Stimulated activated CD8-positive, alpha-beta memory T cell treated with anti-CD3 and anti-CD28 coated beads, Interleukin-4, amount 100 ng/mL, for 24 hours (primary cell): Measurements from ENCODE around the gene EEF2.

Experiments used
- DNase-seq: peaks from one replicate; pipeline ENCODE4 v3.0.0-alpha.2; 2020; ENCODE audit warnings: low read depth

The EEF2 gene

DNA sequence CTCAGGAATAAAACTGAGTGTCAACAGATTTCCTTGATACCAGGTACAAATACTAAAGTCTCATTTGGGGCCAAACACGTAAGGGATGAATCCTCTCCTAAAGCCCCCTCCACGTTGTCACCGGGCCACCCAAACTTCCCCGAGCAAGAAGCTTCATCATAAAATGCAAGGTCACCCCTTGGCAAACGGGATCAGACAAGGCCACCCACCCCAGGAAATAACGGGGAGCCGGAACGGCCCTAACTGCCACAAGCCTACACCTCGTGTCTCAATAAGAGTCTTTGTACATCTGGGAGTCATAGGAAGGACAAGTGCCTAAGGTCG lies 717 bp downstream of the EEF2 start:
- DNase-seq = no peak

DNA sequence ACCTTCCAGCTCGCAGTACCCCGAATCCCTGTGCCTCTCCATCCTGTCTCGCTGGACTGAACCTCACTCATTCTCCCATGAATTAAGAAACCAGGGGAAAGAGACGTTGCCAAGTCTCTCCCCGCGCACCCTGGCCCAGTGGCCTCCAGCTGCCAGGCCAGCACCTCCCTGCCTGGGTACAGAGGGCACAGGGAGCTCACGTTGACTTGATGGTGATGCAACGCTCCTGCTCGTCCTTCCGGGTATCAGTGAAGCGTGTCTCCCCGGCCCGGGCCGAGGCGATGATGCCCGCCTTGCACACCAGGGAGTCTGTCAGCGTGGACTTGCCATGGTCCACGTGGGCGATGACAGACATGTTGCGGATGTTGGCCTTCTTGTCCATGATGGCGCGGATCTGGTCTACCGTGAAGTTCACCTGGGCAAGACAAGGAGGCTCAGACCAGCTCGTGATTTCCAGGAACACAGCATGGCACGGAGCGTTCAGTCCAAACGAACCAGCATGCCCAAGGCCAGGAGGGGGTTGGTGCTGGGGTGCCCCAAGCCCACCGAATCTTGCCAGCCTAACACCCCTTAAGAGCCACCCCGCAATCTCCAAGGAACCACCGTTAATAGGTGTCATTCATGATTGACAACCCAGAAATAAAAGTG lies 1.2 kb downstream of the EEF2 start:
- no peak for DNase-seq

GRCh38 chr19:3983542-3983914 lies 1.7 kb downstream of the EEF2 start:
- DNase-seq = no peak

GRCh38 chr19:3982701-3983541 lies 2.3 kb downstream of the EEF2 start:
- no peak for DNase-seq

DNA sequence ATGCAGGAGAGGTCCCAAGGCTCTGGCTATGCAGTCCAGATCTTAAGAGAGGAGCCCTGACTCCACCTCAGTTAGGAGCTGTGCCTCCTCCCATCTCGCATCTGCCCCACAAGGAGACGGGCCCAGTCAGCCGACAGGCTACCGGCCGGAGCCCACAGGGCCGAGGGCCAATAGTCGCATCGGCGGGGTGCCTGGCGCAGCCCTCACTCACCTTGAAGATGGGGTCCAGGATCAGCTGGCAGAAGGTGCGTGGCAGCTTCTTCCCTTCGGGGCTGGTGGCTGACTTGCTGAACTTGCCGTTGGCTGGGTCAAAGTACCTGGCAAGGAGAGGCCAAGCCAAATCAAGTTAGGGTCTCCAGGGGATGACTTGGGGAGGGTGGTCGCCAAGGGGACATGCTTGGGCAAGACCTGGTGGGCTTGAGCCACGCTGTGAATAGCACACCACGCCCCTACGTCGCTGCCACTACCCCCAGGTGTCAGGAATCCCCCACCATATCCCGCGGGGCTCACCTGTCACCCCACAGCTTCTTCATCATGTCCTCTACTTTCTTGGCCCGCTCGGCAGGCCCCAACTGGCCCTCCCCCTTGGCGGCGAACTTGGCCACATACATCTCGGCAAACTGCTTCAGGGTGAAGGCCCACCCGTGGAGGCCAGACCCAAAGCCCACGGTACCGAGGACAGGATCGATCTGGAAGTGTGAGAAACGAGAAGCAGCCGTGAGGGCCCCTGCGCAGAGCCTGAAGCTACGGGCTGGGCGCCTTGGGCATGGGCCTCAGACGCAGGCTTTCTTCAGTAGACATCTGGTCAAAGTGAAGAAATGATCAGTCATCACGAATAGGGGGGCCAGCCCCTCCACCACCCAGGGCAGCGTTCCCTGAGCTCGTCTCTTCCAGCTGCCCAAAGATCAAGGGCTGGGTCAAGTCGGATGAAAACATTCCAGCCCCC lies 3.3 kb downstream of the EEF2 start:
- no peak for DNase-seq

- DNase-seq = no peak
Measured at GRCh38 chr19:3981373-3981735, 3.9 kb downstream of the EEF2 start.

GRCh38 chr19:3980353-3981251 lies 4.7 kb downstream of the EEF2 start:
- no peak for DNase-seq

- DNase-seq = no peak
Measured at GRCh38 chr19:3979674-3980352, 5.5 kb downstream of the EEF2 start.

GRCh38 chr19:3979289-3979673 lies 6.0 kb downstream of the EEF2 start:
- no peak for DNase-seq

DNA sequence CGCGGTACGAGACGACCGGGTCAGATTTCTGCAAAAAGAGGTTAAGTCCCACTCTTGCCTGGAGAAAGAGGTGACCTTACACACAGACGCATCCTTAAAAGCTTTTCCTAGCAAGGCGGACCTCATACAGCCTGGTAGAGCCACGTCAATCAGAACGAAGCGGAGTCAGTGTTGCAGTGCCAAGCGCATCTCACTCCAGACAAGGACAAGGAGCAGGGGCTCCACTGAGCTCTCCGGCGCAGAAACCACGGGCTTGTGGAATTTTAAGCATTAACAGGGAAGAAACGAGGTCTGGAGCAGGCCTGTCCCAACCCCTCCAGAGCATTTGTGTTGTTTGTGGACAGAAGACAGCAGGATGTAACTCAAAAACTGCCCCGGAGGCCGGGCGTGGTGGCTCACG lies 7.1 kb downstream of the EEF2 start:
- no peak for DNase-seq

DNA sequence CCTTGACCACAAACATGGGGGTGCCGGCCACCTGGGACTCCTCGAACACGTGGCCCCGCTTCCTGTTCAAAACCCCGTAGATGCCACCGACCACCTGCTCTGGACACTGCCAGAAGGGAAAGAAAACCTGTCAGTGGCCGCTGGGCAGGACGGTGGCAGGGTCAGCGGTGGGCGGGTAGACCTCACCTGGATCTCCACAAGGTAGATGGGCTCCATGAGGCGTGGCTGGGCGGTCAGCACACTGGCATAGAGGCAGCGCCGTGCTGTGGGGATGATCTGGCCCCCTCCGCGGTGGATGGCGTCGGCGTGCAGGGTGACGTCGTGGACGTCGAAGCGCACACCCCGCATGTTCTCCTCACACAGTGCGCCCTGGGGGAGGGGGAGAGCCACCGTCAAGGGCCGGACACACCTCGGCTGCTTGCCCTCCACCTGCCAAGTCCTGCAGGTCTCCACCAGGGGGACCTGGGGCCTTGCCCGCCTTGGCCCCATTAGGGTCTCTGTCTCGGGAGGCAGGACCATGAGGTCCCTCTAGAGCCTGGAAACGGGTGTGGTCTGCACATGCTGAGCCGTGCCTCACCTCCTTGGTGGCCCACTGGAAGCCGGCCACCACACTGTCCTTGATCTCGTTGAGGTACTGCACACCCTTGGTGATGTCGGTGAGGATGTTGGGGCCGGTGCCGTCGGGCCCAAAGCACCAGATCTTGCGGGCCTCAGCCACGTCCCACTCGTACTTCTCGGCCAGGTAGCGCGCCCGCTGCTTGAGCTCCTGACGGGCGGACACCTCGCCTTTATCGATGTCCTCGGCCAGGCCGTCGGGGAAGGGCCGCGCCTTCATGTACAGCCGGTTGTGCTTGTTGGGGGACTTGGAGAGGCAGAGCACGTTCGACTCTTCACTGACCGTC lies 7.8 kb downstream of the EEF2 start:
- no peak for DNase-seq

- DNase-seq = no peak
Measured at GRCh38 chr19:3976495-3977241, 8.6 kb downstream of the EEF2 start.

- DNase-seq = no peak
Measured at GRCh38 chr19:3975637-3976087, 9.6 kb downstream of the EEF2 start.

DNA sequence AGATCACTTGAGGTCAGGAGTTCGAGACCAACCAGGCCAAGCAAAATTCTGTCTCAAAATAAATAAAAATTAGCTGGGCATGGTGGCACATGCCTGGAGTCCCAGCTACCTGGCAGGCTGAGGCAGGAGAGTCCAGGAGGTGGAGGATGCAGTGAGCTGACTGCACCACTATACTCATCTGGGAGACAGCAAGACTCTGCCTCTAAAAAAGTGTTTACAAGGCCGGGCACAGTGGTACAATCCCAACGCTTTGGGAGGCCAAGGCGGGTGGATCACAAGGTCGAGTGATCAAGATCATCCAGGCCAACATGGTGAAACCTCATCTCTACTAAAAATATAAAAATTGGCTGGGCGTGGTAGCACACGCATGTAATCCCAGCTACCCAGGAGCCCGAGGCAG lies 10.1 kb downstream of the EEF2 start:
- no peak for DNase-seq

- peak; percentile 93 for DNase-seq
Measured at GRCh38 chr19:3970808-3971598, 14.3 kb downstream of the EEF2 start, which contains the start of gene DAPK3. Gene DAPK3 (minus strand): TSS chr19:3971099. CDS start chr19:3969735, 1,364 bp downstream.

- DNase-seq = no peak
Measured at GRCh38 chr19:3970313-3970807, 14.9 kb downstream of the EEF2 start.

- no peak for DNase-seq
Measured at GRCh38 chr19:3969435-3970312, 15.6 kb downstream of the EEF2 start.
